CD14-positive monocyte (primary cell): ENCODE data around the gene PTOV1. TPM values are rescaled to one million over a fixed set of nuclear protein-coding genes. Genes with fewer than 3 reads are reported as not detected.

ENCODE experiments used
- DNase-seq, 3 donors: peaks; one replicate each; pipeline ENCODE4 v3.0.0-alpha.2; 2011 to 2022
- H2AFZ ChIP-seq: 2 replicates; pipeline ENCODE4 v1.6.0; 2012; ENCODE audit warnings: mild to moderate bottlenecking, low read depth, low read length, inconsistent platforms; ENCODE audit not compliant: insufficient read depth, poor library complexity, severe bottlenecking
- H3K27ac ChIP-seq, 2 donors: 1 replicate in 1 of 2; 2 replicates in 1 of 2; pipeline ENCODE4 v1.5.1; 2012 to 2013; ENCODE audit warnings: low read length in 2 of 2, control low read depth in 1 of 2, inconsistent platforms in 1 of 2, low read depth in 1 of 2, mild to moderate bottlenecking in 1 of 2
- H3K27me3 ChIP-seq, 2 donors: one replicate each; pipeline versions ENCODE4 v1.6.0 to v1.6.1; 2011 to 2013; ENCODE audit warnings: low read length in 2 of 2; ENCODE audit not compliant: control insufficient read depth in 2 of 2, insufficient read depth in 2 of 2
- H3K36me3 ChIP-seq, 2 donors: replicated peaks in 1 of 2; 1 replicate in 1 of 2; 2 replicates in 1 of 2; pipeline versions ENCODE4 v1.5.1 to v1.6.1; 2012 to 2013; ENCODE audit warnings: low read length in 2 of 2, control low read depth in 1 of 2, inconsistent platforms in 1 of 2, mild to moderate bottlenecking in 1 of 2; ENCODE audit not compliant: insufficient read depth in 2 of 2, control insufficient read depth in 1 of 2
- H3K4me1 ChIP-seq, 2 donors: 1 replicate in 1 of 2; 2 replicates in 1 of 2; pipeline versions ENCODE4 v1.5.1 to v1.6.1; 2012 to 2013; ENCODE audit warnings: low read length in 2 of 2, control low read depth in 1 of 2, inconsistent platforms in 1 of 2, mild to moderate bottlenecking in 1 of 2, moderate library complexity in 1 of 2; ENCODE audit not compliant: insufficient read depth in 2 of 2, control insufficient read depth in 1 of 2
- H3K4me2 ChIP-seq: replicated peaks from 2 replicates; pipeline ENCODE3; 2012; ENCODE audit warnings: low read length, moderate library complexity, mild to moderate bottlenecking; ENCODE audit not compliant: poor library complexity, severe bottlenecking; ENCODE audit errors: extremely low read depth
- H3K4me3 ChIP-seq, 3 experiments: fragments of 200-600 bp in 1 of 3; sonication (generic) in 1 of 3; replicated peaks in 1 of 3; 1 replicate in 2 of 3; 2 replicates in 1 of 3; pipeline ENCODE4 v1.5.1; 2011 to 2013; ENCODE audit warnings: low read length in 3 of 3, mild to moderate bottlenecking in 3 of 3, control low read depth in 2 of 3, low read depth in 2 of 3, inconsistent platforms in 1 of 3, moderate library complexity in 1 of 3
- H3K79me2 ChIP-seq: 2 replicates; pipeline ENCODE4 v1.6.0; 2012; ENCODE audit warnings: mild to moderate bottlenecking, control low read depth, inconsistent platforms, low read length, moderate library complexity; ENCODE audit not compliant: insufficient read depth
- H3K9ac ChIP-seq: 2 replicates; pipeline ENCODE4 v1.6.0; 2017; ENCODE audit warnings: low read length, mild to moderate bottlenecking; ENCODE audit not compliant: insufficient read depth, poor library complexity, severe bottlenecking
- H3K9me3 ChIP-seq, 2 donors: replicated peaks in 1 of 2; 1 replicate in 1 of 2; 2 replicates in 1 of 2; pipeline versions ENCODE4 v1.5.1 to v1.6.1; 2012 to 2013; ENCODE audit warnings: low read length in 2 of 2, control low read depth in 1 of 2; ENCODE audit not compliant: control insufficient read depth in 1 of 2, insufficient read depth in 1 of 2
- H4K20me1 ChIP-seq: 2 replicates; pipeline ENCODE4 v1.6.0; 2012; ENCODE audit warnings: mild to moderate bottlenecking, low read length, control low read depth, moderate library complexity; ENCODE audit not compliant: insufficient read depth
- H3K27ac Mint-ChIP-seq, 7 donors: one replicate each; pipeline ENCODE4 v1.8.0; 2020; ENCODE audit warnings: mild to moderate bottlenecking in 7 of 7, mixed read lengths in 7 of 7, moderate library complexity in 6 of 7, inconsistent platforms in 2 of 7
- H3K27me3 Mint-ChIP-seq, 3 donors: one replicate each; pipeline ENCODE4 v1.8.0; 2021 to 2022; ENCODE audit warnings: low read depth in 3 of 3, mild to moderate bottlenecking in 3 of 3, mixed read lengths in 3 of 3, moderate library complexity in 3 of 3, inconsistent platforms in 1 of 3
- H3K36me3 Mint-ChIP-seq, 2 donors: one replicate each; pipeline ENCODE4 v1.8.0; 2020; ENCODE audit warnings: mixed read lengths in 2 of 2, inconsistent platforms in 1 of 2, mild to moderate bottlenecking in 1 of 2
- H3K4me1 Mint-ChIP-seq: one replicate; pipeline ENCODE4 v1.8.0; 2020; ENCODE audit warnings: mild to moderate bottlenecking, mixed read lengths
- H3K4me3 Mint-ChIP-seq, 2 donors: one replicate each; pipeline ENCODE4 v1.8.0; 2020; ENCODE audit warnings: mild to moderate bottlenecking in 2 of 2, mixed read lengths in 2 of 2, moderate library complexity in 1 of 2
- H3K9me3 Mint-ChIP-seq, 7 donors: one replicate each; pipeline ENCODE4 v1.8.0; 2020 to 2022; ENCODE audit warnings: mixed read lengths in 7 of 7, mild to moderate bottlenecking in 6 of 7, moderate library complexity in 6 of 7, inconsistent platforms in 2 of 7
- CTCF ChIP-seq: fragments of 200-600 bp; IDR thresholded peaks from one replicate; pipeline ENCODE4 v1.8.0; 2022; ENCODE audit warnings: antibody characterized with exemption, mild to moderate bottlenecking
- WGBS: methylation state at CpG from one replicate; pipeline ENCODE4 v1.1.5; 2013; ENCODE audit warnings: missing lambda C conversion rate; ENCODE audit not compliant: insufficient coverage; 5-methylcytosine and 5-hydroxymethylcytosine counted together
- intact Hi-C, 2 donors: fragments of 100-400 bp; cut with micrococcal nuclease; formaldehyde crosslinking; loops; one replicate each; pipeline versions ENCODE4 v1.15.0 to v1.15.1; 2023
- polyA plus RNA-seq, 3 donors: library from polyadenylated mRNA; depleted of rRNA in 1 of 3; unstranded in 2 of 3; stranded (reverse) in 1 of 3; fragments of 300-500 nt in 2 of 3; fragments of >200 nt in 1 of 3; fragmentation: Illumina TruSeq in 2 of 3; gene quantifications; 1 replicate in 2 of 3; 2 replicates in 1 of 3; pipeline ENCODE4 v1.2.3, GENCODE V29; 2012 to 2021

Gene PTOV1
- polyA plus RNA-seq, 3 donors, result 18.3 to 67.9 (median 31.2) TPM

- Histone ChIP-seq H3K36me3 (peaks cover 73 to 91% of the 10 kb centered on the region in 2 donors), H3K27me3 (no peaks in the 10 kb centered on the region), H3K4me1 (peaks cover 10 to 12% of the 10 kb centered on the region in 2 donors), H2AFZ (no peak overlapping the region), H3K79me2 (no peaks in the 10 kb centered on the region), H3K9ac (no peak overlapping the region), H3K4me2 (no peak overlapping the region), H3K9me3 (no peaks in the 10 kb centered on the region), H4K20me1 (peaks cover 9% of the 10 kb centered on the region), H3K27ac (no peak overlapping the region), H3K4me3 (no peak overlapping the region)
- H3K27me3 Mint-ChIP-seq, result no peaks in the 10 kb centered on the region
- intact Hi-C loops, result no loop called here
- WGBS, result 90% methylated on average over 4 of the region's 5 CpGs
- H3K27ac Mint-ChIP-seq, result peak overlapping the region in 1 of 7 donors; percentile 1
- TF ChIP-seq CTCF, result no peak
- H3K9me3 Mint-ChIP-seq, result peaks cover 0 to 3% (median 0%) of the 10 kb centered on the region in 7 donors
- H3K4me3 Mint-ChIP-seq, result no peak overlapping the region
- peaks cover 73 to 83% of the 10 kb centered on the region in 2 donors for H3K36me3 Mint-ChIP-seq
- no peak for DNase-seq
- H3K4me1 Mint-ChIP-seq, result peaks cover 14% of the 10 kb centered on the region
These were observed 14.0 kb upstream of the PTOV1 start for GRCh38 chr19:49837009-49837310.

GRCh38 chr19:49837425-49837824, 13.5 kb upstream of the PTOV1 start:
- Histone ChIP-seq H3K79me2 (no peaks in the 10 kb centered on the region), H2AFZ (no peak overlapping the region), H3K27me3 (no peaks in the 10 kb centered on the region), H3K27ac (no peak overlapping the region), H3K36me3 (peaks cover 68 to 86% of the 10 kb centered on the region in 2 donors), H3K9ac (no peak overlapping the region), H3K4me3 (no peak overlapping the region), H4K20me1 (peaks cover 6% of the 10 kb centered on the region), H3K4me1 (peaks cover 6 to 7% of the 10 kb centered on the region in 2 donors), H3K9me3 (no peaks in the 10 kb centered on the region), H3K4me2 (no peak overlapping the region)
- Mint-ChIP-seq H3K36me3 (peaks cover 69 to 78% of the 10 kb centered on the region in 2 donors), H3K4me1 (peaks cover 9% of the 10 kb centered on the region), H3K4me3 (no peak overlapping the region), H3K27ac (no peak overlapping the region), H3K9me3 (peaks cover 0 to 3% (median 0%) of the 10 kb centered on the region in 7 donors), H3K27me3 (no peaks in the 10 kb centered on the region)
- intact Hi-C loops, result no loop called here
- no peak for DNase-seq
- 99% methylated on average over 9 of the region's 9 CpGs for WGBS
- TF ChIP-seq CTCF, result no peak
